CD4-positive, alpha-beta T cell treated with Interferon alpha-2 for 1 hour (primary cell): ENCODE results near the gene MAF.

Source experiments
- DNase-seq, 2 donors: peaks; one replicate each; pipeline ENCODE4 v3.0.0-alpha.2; 2020 to 2022

Gene MAF

DNA sequence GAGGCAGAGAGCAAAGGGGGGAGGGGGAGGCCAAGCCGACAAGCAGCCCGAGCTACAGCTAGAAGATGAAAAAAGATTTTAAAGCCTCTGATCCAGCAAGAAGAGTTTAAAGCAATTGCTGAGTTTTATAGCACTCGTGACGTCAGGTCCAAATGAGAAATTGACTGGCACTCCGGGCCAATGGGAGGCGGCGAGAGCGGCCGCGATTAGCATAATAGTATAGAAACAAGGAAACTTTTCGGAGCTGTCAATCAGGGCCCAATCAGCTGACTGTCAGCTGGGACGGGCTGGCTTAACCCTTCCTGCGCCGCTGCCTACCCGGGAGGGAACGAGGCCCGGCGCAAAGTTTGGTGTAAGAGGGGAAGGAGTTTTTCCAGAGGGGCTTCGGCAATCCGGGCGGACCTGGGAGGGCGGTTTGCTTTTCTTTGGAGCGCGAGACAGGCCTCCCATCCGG is at the start of gene MAF:
Gene MAF (minus strand): TSS at position 100 of the 454 bp plus-strand sequence. CDS start 835 bp downstream, outside the sequence.
- DNase-seq = peak; percentile 88 to 95

DNA sequence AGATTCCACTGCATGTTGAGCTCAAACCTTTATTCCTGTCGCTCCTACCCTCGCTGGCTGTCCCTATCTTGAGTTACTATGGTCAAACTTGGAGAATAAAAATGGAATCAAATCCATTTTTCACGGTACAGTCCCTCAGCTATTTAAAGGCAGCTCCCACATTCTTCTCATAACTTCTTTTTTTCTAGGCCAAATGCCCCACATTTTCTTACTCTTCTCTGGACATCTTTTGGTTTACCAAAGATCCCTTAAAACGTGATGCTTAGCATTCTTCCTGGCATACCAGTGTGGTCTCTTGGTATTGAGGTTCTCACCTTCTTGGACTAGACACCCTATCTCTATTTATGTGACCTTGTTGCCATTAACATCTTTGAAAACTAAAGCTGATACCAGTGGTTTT is 48.3 kb upstream of the MAF start:
- DNase-seq = no peak

- DNase-seq = no peak
These were observed 47.0 kb upstream of the MAF start for GRCh38 chr16:79647586-79647985.

DNA sequence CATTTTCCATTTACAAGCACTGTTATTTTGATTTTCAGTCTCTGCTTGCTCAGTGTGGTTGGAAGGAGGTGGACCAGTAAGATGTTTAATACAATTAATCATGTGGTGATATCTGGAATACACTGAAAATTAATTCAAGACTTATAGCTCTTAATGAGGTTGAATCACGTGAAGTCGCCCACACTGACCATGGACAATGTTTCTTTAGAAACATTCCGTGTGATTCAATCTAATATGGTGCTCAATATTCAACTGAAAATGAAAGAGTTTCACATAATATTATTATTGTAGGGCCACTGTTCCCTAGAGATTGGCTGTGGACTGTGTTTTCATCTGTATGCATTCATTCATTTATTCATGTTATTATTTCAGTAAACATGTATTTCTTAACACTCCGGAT is 45.2 kb upstream of the MAF start:
- DNase-seq = no peak

DNA sequence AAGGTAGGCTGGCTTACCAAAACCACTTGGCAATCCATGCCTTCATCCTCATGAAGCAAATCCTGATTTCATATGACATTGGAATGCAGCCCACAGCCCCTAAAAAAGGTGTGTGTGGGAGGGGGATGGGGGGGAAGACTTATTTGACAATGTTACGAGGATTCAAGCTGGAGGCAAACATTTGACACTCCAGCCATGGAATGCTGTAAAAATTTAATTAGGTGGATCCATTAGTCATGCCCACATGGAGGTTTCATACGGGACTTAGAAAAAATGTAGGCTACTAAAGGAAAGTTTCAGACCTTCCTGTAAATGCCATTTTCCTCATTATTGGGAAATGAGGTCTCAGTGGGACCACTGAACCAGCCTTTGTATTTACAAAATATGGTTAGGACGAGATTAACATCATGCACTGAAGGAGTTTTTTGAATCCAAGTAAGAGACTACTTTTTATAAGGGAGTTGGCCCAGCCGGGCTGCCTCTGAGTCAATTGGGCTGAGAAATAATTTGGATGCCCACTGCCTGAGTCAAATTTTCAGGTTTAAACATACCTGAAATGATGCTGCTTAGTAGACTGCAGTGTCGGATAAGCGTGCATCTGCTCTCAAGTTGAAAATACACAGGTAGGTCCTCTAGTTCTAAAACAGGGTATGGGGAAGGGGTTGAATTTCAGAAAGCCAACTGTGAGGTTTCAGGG is 44.6 kb upstream of the MAF start:
- DNase-seq = no peak

DNA sequence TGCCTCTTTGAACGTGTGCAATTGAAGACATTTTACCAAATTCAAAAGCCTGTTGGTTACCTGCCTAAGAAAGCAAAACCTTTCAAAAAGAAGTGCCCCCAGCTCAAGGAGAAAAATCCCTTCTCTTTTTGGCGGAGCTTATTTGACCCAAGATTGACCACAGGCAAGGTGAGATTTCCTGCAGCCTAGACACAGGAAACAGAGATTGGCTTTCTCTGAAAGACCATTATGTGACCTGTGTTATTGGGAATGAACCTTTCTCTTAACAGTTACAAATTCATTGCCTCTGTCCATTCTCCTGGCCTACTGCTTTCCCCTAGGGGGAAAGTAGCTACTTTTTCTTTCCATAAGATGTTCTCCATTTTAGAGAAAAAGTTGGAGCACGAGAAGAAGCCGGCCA is 42.1 kb upstream of the MAF start:
- DNase-seq = peak in 1 of 2 donors; percentile 4

GRCh38 chr16:79640513-79641360 is 40.2 kb upstream of the MAF start:
- peak in 1 of 2 donors; percentile 54 for DNase-seq

GRCh38 chr16:79639576-79640311 is 39.2 kb upstream of the MAF start:
- DNase-seq = peak in 1 of 2 donors; percentile 30

DNA sequence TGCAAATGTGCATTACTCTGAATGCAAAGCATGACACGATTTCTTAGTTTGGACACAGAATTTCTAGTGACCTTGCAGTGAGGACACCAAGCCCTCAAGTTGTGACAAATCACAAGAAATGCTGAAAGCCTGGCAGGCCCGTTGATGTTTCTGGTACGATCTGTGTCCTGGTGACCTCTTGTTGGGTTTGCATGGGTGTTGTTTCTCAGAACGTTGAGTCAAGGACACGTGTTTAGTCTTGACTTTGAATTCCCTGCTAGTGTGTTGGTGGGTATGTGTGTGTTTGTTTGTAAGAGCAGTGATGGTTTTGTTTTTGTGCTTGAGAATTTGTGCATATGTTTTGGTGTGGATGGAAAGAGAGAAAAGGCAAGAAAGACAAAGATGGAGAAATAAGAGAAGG is 37.8 kb upstream of the MAF start:
- DNase-seq = no peak

GRCh38 chr16:79635488-79635887 is 35.0 kb upstream of the MAF start:
- no peak for DNase-seq

DNA sequence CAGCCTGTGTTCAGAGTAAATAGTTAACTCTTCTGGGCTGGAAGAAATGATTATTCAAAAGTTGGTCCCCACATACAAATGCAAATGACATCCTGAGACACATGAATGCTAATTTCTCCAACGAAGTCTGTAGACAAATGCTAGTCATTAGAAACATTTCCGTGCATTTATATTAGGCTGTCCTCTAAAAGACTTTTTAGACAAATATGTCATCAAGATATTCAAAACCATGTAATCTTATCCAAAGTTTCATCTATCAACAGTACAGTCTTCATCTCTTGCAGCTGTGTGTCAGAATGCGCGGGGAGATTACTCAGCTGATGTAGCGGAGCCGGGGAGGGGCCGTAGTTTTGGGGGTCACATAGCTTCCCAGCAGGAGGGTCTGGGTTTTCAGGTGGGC is 33.8 kb upstream of the MAF start:
- DNase-seq = no peak

DNA sequence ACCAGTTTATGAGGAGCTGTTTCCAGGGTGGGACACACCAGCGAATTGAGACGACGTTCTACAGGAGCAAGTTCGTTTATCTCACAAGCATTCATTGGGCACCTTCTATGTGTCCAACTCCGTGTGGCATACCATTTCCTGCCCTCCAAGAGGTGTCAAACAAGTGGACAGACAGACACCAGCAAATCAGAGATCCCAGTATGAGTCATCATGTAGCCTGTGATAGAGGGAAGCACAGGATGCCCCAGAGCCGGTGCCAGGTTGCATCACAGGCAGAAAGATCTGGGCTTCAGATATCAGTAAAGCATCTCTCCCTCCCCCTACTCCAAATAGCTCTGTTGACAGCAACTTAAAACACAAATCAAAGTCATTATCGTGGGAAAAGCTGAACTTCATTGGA is 31.8 kb upstream of the MAF start:
- peak in 1 of 2 donors; percentile 12 for DNase-seq

GRCh38 chr16:79628988-79629387 is 28.5 kb upstream of the MAF start:
- DNase-seq = no peak

DNA sequence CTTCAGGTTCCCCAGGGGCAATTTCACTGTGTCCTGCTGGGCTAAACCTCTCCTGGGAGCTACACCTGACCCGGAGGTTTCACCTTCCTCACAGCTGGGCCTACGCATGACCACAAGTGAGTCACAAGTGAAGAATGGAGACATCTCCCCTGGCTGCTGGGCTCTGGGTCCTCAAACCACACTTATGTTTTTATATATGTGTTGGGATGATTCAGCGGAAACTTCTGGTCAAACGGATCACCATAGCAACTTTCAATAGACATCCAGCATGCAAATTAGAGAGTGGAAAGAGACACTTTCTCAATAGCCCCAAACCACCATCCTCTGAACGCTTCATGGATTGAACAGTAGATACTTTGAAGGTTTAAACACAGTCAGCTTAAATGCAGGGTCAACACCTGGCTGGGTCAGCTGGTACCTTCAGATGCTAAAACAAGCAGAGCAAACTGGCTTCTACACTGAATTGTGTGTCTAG is 28.0 kb upstream of the MAF start:
- peak in 1 of 2 donors; percentile 23 for DNase-seq

DNA sequence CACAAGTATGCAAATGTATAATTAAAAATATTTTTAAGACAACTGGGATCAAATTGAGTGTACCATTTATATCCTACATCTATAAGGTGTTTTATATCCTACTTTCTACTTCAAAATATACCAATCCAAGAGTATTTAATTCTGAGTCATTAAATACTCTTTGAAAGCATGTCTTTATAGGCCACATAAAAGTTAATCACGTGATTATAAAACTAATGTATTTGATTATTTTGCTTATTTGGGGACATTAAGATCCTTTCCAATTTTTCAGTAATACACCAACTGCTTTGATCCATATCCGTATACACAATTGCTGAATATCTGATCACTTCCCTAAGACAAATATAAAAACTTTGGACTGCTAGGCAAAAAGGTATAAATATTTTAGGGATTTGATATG is 26.6 kb upstream of the MAF start:
- no peak for DNase-seq

DNA sequence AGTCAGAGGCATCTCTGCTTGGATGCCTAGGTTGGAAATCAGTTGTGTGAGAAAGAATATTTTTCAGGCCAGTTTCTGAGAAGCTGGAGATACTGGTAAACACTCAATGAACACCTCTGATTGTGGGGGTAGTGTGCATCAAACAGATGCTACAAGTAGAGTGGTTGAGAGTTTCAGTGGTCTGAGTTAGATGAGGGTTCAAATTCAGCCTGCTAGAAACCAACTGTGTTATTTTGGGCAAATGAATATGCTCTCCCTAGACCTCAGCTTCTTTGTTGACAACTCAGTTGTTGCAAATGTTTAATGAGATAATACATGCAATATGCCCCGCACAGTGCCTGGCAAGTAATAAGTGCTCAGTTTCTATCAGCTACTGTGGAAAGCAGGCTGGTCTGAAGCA is 25.2 kb upstream of the MAF start:
- no peak for DNase-seq

DNA sequence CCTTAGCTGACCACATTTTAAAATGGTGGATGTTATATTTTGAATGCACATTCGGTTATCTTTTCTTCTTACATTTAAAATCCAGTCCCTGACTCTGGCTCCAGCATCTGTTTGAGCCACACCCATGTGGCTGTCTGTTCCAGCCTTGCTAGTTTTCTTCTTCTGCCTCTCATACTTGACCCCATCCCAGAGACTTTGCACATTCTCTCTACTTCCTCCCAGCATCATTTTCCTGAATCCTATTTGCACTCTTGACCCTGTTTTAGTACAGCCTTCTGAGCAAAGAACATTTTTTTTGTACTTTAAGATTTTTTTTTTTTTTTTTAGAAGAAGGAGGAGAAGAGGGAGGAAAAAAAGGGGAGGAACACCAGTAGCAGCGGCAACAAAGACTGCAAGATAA is 23.3 kb upstream of the MAF start:
- DNase-seq = no peak

DNA sequence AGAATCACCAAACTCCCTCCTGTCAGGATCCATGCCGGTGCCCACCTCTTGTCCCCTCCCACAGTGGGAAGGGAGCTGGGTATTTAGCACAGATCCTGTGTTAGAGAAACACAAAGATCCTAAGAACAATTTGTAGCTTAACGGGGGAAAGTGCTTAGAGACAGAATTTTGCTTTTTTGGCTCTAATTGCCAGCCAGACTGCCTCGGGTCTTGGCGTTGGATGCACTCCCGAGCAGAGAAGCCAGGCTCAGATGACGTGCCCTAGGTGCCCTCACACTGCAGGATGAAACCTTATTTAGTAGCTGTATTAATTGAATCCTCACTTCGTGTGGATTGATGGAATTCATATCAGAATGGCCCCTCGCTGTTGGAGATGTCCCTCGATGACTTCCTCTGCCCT is 22.5 kb upstream of the MAF start:
- DNase-seq = no peak

DNA sequence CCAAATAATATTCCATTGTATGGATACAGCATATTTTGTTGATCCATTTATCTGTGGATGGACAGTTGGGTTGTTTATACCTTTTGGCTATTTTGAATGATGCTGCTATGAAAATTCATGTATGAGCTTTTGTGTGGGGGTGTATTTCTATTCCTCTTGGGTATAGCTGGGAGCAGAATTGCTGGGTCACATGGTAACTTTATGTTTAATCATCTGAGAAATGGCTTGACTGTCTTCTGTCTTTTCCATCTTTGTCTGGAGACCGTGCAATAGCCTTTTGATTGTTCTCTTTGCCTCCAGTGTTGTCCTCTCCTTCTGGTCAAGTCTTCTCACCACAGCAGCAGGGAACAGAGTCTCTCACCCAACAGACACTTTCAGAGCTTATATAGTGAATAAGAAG is 20.5 kb upstream of the MAF start:
- no peak for DNase-seq

DNA sequence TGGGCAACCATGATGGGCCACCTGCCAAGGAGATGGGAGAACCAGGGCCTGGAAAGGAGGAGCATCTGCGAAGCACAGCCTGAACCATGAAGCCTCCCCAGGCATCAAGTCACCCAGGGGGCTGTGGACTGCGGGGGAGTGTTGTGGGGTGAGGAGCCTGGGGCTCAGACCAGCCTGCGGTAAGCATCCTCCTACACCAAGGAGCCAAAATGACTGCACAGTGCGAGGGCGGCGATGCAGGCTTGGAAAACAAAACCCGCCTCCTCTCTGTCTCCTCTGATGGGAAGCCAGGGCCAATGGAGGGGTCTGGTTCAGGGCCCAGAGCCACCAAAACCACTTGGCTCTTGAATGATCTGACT is 18.1 kb upstream of the MAF start:
- no peak for DNase-seq

DNA sequence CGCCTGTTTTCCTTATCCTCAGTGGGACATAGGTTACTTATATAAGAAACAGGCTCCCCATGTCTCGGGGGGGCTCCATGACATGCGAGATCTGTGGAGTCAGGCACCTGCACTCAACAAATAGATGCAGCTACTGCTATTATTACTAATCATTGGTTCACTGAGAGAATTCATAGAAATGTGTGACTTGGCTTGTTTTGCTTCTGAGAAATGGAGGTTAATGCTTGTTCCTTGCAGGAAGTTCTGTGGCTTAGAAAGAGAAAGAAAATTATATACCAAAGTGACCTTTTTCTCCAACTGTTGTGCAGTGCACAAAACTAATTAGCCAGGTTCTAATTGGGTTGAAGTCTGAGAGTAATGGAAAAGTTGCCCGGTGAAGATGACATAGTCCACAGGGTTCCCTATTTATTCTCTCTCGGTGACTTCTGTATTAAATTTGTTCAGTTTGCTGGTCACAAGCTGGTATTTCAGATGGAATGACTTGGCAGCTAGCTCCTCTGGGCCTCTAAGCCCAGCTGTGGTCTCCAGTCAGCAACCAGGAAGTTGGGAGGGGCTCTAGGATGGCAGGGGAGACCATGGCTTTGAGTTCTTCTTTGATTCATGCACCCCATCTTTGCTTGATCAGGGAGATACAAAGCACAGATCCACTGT is 17.6 kb upstream of the MAF start:
- peak in 1 of 2 donors; percentile 29 for DNase-seq

- DNase-seq = no peak
These were observed 12.5 kb upstream of the MAF start for GRCh38 chr16:79613009-79613408.

DNA sequence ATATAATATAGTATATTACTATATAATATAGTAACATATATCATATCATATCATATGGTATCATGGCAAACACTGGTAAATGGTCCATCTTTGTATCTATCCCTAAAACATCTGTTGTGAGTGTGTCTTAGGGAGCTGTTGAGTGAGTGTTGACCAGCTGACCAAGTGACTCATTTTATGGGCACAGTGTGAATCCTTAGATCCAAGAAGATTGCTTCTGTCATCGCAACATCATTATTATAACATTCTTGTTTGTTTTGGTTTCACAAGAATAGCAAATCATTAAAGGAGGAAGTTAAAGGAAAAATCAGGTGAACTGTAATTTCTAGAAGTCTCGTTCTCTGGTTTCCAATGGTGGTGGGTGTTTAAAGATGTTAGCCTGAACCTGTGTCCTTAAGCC is 11.7 kb upstream of the MAF start:
- DNase-seq = no peak
